DMS 273 treated with DMSO at 0.1 percent for 48 hours (cell line): ENCODE results near the gene STXBP2.

Source experiments
- DNase-seq: peaks from one replicate; lab custom pipeline; 2025; lab: John Stamatoyannopoulos, UW

Gene STXBP2

DNA sequence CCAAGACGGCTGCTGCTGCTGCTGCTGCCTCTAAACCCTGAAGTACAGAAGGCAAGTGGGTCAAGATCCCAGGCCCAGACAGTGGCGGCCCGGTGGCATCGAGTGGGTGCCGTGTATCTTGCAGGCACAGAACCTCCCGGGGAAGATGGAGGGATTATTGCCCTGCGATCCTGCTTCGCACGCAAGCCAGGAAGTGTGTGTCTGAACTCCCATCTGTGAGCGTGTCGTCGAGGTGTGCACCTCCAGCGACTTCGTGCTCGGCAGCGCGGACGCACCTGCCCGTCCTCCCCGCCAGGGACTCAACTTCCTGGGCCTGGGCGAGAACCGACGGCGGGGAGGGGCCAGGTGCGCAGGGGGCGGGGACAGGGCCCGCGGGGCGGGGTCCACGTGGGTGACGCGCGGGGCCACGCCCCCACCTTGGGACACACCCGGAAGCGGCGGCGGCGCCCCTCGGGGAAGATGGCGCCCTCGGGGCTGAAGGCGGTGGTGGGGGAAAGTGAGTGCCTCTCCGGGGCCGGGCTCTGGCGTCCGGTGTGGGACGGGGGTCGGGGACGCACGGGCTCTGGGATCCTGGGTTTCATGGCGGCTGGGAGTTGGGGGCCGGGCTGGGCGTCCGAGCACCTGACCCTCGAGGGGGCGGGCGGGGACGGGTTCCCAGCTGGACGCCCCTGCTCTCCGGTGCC lies at the start of gene STXBP2:
Gene STXBP2 (plus strand): TSS at position 420 of the 683 bp plus-strand sequence. CDS start 40 bp downstream, at position 460.
- DNase-seq = no peak

DNA sequence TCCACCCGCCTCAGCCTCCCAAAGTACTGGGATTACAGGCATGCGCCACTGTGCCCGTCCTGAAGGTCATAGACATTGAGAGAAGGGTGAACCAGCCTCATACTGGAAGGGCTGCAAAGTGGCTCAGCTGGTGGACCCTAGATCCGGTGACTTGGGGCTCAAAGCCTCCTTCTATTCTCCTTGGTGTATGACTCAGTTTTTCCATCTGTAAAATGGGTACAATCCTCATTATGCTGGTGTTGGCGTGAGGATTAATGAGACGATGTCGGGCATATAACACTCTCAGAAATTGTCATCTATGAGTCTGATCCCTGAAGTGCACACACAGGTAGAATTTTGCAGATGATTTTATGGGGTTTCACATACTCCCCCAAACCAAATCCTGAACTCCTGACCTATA lies 47.1 kb upstream of the STXBP2 start:
- no peak for DNase-seq

DNA sequence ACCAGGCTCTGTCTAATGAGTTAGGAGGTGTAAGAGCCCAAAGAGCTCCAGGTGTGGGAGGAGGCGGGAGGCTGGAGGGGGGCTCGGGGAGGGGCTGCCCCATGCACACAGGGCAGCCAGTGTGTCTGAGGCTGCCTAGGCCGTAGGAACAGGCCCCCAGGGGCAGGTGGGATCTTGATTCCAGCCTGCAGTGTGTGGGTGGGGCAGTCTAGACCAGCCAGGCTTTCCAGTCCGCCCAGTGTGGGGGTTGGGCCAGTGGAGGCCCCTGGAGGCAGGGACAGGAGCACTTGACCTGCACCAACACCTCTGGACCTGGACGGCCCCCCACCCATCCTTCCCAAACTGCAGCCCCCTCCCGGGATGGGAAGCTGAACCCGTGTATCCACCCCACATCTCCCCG lies 46.7 kb upstream of the STXBP2 start:
- no peak for DNase-seq

DNA sequence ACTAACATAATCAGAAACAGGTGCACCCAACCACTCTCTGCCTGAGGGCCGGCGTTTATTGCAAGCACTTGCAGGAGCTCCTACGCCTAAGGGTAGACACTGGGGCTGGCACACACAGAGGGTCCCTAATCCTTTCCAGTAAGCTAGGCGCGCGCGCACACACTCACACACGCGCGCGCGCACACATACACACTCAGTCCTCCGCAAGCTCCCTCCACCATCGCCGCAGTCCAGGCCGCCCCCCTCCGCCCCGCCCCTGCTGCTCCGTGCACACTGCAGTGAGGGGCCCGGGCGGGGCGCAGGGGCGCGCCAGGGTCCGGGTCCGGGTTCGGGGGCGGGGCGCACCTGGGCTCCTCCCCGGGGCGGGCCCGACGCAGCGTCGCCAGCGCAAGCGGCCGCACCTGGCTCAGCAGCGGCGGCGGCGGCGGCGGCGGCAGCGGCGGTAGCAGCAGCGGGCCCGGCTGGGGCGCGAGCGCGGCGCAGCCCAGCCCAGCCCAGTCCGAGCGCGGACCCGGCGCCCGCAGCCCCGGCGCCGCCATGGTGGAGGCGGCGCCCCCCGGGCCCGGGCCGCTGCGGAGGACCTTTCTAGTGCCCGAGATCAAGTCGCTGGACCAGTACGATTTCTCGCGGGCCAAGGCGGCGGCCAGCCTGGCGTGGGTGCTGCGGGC lies 41.3 kb upstream of the STXBP2 start, which contains the start of gene CAMSAP3:
Gene CAMSAP3 (plus strand): TSS at position 398 of the 668 bp plus-strand sequence. CDS start 140 bp downstream, at position 538.
- DNase-seq = no peak

DNA sequence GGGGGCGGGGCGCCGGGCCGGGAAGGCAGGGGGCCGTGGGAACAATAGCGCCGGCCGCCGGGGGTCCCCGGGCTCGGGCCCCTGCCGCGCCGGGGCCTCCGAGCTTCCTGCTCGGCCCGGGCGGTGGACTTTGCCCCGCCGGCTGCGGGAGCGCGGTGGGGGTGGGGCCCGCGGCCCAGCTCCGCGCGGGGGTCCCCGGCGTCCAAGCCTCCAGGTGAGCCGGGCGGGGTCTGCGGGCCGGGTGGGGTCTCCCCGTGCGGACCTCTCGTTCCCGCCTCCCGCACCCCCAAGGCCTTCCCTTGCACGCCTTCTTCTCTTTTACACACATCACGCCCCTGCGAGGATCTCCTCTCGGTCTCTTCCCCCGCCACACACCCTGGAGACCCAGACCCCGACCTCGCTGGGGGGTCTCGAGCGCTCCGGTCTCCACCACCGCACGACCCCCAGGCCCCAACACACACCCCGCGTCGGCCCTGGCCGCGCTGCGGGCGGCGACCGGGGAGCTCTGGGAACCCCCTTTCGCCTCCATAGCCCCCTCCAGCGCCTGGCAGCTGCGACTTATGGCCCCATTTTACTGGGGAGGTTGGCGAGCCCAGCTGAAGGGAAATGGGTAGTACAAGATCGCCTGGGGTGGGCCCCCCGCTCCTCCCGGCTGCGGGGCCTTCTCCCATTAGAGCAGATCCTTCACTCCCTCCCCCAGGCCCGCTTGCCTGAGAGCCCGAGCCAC lies 40.5 kb upstream of the STXBP2 start:
- no peak for DNase-seq

DNA sequence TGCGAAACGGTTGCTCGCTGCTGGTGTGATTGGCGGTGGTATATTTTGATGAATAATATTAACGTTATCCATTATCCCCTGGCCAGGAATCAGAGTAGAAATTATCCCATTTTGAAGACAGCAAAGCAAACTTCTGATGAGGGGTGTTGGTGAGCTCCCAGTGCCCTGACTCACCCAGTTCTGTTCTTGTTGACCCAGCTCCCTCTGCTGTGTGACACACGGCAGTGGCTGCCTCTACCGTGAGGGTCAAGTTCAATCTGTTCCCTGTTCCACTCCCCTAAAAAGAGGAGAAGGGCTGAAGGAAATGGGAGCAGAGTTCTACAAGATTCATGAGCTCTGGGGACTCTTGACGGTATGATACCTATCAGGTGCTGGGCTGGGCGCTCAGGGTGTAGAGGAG lies 39.2 kb upstream of the STXBP2 start:
- DNase-seq = no peak

DNA sequence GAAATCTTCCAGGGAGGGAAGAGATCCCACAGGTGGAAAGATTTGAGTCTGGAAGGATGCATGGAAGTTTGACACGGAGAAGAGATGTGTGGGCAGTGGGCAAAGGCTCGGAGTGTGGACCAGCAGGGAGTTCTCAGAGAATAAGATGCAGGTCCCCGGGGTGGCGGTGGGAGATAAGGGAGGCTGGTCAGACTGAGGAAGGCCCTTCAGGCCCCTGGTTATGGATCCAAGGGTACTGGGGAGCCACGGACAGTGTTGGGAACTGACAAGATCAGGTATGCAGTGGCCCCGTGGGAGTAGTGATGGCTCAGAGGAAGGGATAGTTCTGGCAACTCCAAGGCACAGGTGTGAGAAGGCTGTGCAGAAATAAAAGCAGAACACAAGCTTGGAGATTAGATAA lies 38.7 kb upstream of the STXBP2 start:
- no peak for DNase-seq

DNA sequence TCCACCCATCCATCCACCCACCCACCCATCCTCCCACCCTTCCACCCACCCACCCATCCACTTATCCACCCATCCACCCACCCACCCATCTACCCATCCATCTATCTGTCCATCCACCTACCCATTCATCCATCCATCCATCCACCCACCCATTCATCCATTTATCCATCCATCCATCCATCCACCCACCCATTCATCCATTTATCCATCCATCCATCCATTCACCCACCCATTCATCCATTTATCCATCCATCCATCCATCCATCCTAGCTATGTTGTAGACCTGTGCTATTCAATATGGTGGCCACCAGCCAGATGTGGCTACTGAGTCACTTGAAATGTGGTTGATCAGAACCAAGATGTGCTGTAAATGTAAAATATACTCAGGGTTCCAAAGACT lies 36.2 kb upstream of the STXBP2 start:
- no peak for DNase-seq

DNA sequence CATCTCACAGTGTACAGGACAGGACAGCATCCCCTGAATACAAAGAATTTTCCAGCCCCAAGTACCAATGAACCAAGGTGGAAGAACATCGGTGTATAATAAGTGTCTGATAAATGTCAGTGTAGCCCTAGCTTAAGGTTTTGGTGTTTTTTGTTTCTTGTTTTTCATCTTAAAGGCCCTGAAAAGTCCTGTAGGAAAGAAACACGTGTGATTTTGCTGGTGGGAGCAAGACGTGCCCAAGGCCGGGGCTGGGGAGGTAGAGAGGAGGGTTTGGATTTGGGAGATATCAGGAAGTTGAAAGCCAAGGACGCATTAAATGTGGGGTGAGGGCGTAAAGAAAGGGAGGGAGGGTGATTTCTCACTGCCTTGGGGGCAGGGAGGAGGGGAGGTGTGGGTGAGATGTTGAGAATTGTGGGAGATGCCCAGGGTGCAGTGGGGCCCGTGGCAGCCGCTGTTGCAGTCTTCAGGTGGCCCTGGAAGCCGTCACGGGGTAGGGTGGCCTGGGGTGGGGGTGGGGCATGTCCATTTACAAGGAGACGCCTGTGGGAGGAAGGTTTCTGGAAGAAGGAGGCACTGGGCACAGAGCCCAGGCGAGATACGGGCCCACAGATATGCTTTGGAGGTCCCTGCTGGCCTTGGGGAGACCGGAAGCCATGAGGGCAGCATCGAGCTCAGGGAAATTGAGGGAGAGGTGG lies 34.5 kb upstream of the STXBP2 start:
- DNase-seq = no peak

DNA sequence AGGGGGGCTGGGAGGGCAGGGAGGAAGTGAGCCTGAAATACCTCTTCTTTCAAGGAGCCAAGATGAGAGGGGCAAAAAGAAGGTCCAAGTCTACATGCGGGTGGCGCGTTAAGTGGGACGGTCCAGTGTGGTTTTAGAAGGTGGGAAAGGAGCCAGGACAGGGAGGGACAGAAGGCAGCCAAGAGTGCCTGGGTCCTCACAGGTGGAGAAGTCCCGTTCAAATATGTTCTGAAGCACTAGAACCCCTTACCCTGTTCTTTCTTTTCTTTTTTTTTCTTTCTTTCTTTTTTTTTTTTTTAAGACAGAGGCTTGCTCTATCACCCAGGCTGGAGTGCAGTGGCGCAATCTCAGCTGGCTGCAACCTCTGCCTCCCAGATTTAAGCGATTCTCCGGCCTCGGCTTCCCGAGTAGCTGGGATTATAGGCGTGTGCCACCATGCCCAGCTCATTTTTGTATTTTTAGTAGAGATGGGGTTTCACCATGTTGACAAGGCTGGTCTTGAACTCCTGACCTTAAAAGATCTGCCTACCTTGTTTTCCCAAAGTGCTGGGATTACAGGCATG lies 33.9 kb upstream of the STXBP2 start:
- no peak for DNase-seq

DNA sequence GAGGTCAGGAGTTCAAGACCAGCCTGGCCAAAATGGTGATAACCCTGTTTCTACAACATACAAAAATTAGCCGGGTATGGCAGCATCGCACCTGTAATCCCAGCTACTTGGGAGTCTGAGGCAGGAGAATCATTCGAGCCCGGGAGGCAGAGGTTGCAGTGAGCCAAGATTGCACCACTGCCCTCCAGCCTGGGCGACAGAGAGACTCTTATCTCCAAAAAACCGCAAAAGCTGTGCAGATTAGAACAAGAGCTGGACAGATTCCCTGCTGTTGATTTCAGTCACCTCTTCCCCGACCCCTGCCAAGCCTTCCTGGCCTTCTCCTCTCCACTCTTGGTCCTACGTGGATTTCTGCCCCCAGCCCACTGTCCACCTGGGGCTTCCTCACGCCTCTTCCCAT lies 33.0 kb upstream of the STXBP2 start:
- no peak for DNase-seq

DNA sequence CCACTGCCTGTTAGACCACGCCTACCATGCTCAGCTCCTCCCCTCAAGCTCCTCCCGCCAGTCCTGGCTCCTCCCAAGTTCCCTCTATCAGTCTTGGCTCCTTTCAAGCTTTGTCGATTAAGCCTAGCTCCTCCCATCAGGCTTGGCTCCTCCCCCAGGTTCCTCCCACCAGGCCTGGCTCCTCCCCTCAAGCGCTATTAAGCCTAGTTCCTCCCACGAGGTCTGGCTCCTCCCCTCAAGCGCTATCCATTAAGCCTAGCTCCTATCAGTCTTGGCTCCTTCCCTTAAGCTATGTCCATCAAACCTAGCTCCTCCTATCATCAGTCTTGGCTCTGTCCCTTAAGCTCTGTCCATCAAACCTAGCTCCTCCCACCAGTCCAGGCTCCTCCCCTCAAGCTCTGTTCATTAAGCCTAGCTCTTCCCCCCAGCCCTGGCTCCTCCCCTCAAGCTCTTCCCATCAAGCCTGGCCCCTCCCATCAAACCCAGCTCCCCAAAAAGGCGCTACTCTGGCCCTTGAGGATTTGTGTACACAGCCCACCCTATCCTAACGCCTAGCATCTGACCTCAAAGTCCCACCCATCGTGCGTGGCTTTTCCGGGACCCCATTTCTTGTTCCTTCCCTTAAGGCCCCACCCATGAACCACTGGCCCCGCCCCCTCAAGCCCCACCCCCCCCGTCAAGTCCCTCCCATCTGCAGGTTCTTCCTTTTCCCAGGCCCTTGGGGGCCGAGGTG lies 31.3 kb upstream of the STXBP2 start:
- DNase-seq = no peak

DNA sequence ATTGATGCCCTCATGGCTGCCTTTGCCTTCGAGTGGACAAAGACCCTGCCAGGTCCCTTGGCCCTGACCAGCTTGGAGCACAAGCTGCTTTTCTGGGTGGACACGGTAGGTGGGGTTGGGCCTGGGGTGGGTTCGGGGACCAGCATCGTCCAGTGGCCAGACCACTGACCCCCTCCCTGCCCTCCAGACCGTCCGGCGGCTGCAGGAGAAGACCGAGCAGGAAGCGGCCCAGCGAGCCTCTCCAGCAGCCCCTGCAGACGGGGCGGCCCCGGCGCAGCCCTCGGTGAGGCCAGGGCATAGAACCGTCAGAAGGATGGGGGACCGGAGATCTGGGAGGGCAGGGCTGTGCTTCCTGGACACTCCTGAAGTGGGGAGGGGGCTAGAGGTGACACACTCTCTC lies 30.6 kb upstream of the STXBP2 start:
- no peak for DNase-seq

DNA sequence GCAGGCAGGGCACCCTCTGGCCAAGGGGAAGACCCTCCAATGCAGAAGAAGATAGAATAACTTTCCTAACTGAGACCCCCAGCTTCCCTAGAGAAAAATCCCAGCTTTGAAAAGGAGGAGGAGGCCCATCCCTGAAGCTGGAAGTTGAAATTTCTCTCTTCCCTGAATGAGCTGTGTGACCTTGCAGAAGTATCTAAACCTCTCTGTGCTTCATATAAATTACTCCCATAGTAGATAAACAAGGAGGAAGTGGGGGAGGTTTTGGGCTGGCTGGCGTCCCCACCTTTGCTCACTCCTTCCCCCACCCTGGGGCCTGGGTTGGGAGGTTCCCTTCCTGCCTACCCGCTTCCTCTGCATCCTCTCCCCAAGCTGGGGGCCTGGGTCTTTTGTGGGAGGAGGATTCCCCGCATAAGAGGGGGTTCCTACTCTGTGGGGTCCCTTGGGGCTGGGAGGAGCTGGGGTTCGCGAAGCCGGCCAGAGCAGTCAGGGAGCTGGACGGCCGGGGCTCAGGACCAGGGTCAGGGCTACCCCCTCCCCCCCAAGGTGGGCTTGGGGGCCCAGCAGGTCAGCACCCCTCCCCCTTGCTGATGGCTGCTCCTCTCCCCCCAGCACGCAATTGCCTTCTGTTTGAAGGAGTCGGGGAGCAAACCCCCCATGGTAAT lies 29.6 kb upstream of the STXBP2 start:
- DNase-seq = no peak

DNA sequence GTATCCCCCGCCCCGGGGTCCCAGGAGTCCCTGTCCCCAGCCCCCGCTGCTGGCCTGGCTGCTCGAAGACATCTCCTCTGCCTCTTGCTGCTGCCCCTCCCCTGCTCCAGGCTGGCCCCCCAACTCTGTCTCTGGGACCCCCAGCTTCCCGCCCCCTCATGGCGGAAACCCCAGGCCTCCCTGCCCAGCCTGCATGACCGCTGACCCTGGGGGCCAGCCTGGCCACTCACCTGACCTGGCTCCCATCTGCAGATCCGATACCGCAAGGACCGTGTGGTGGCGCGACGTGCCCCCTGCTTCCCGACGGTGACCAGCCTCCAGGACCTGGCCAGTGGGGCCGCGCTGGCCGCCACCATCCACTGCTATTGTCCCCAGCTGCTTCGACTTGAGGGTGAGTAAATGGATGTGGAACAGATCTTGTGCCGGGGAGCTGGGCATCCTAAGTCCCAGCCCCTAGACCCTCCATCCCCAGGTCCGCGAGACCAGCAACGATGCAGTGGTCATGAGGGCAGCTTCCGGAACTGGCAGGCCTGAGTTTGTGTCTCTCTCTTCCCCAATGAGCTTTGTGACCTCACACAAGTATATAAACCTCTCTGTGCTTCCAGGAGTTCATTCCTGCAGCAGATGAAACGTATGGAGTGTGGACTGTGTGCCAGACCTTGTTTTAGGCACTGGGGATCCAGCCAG lies 28.9 kb upstream of the STXBP2 start:
- DNase-seq = no peak

DNA sequence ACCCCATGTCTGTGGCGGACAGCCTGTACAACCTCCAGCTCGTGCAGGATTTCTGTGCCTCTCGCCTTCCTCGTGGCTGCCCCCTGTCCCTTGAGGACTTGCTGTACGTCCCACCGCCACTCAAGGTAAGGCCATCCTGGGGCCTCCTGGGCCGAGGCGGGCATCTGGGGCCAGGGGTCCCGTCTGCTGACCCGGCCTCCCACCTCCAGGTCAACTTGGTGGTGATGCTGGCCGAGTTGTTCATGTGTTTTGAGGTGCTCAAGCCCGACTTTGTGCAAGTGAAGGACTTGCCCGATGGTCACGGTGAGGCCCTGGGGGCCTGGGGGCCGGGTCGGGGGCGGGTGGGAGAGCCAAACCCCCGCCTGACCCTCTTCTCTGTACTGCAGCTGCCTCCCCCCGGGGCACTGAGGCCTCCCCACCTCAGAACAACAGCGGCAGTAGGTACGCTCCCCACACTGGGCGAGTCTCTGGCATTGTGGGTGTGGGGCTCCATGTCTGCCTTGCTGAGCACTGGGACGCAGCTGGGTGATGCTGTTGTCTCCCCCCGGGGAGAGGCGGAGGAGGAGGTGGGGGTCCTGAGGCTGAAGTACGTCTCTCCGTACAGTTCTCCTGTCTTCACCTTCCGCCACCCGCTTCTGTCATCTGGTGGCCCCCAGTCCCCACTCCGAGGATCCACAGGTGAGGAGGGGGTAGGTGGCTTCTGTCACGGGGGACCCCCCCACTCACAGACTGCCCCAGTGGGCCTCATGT lies 26.2 kb upstream of the STXBP2 start:
- DNase-seq = no peak

DNA sequence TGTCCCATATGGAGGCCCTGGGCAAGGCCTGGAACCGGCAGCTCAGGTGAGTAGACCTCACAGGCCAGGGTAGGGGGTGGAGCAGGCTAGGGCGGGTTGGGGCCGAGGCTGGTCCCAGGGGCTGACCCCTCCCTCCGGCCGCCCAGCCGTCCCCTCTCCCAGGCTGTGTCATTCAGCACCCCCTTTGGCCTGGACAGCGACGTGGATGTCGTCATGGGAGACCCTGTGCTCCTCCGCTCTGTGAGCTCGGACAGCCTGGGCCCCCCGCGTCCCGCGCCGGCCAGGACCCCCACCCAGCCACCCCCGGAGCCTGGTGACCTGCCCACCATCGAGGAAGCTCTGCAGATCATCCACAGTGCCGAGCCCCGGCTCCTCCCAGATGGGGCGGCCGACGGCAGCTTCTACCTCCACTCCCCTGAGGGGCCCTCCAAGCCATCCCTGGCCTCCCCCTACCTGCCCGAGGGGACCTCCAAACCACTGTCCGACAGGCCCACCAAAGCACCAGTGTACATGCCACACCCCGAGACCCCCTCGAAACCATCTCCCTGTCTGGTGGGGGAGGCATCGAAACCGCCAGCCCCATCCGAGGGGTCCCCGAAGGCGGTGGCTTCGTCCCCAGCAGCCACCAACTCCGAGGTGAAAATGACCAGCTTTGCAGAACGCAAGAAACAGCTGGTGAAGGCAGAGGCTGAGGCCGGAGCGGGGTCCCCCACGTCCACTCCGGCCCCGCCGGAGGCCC lies 25.2 kb upstream of the STXBP2 start:
- no peak for DNase-seq

DNA sequence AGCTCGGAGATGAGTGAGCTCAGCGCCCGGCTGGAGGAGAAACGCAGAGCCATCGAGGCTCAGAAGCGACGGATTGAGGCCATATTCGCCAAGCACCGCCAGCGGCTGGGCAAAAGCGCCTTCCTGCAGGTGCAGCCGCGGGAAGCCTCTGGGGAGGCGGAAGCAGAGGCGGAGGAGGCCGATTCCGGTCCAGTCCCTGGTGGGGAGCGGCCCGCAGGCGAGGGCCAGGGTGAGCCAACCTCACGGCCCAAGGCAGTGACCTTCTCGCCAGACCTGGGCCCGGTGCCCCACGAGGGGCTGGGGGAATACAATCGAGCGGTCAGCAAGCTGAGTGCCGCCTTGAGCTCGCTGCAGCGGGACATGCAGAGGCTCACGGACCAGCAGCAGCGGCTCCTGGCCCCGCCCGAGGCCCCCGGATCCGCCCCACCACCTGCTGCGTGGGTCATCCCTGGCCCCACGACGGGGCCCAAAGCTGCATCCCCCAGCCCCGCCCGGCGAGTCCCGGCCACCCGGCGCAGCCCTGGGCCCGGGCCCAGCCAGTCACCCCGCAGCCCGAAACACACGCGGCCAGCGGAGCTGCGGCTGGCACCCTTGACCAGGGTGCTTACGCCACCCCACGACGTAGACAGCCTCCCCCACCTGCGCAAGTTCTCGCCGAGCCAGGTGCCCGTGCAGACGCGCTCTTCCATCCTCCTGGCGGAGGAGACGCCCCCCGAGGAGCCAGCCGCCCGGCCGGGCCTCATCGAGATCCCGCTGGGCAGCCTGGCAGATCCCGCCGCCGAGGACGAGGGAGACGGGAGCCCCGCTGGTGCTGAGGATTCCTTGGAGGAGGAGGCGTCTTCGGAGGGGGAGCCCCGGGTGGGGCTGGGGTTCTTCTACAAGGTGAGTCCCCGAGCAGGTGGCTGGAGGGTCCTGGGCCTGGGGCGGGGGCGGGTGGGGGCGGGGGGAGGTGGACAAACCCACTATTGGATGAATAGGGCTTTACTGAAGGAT lies 24.3 kb upstream of the STXBP2 start:
- DNase-seq = no peak
